C4-2B (cell line): ENCODE data around the gene EGLN2.

Source experiments
- ZFX ChIP-seq: fragments of 450-650 bp; IDR thresholded peaks from 2 replicates; pipeline ENCODE4 v1.6.1; 2017
- TF ChIP-seq, protein P1 (sequence below): fragments of 450-650 bp; conservative IDR thresholded peaks from 2 replicates; pipeline ENCODE4 v1.5.1; 2017; ENCODE audit warnings: mild to moderate bottlenecking

DNA sequence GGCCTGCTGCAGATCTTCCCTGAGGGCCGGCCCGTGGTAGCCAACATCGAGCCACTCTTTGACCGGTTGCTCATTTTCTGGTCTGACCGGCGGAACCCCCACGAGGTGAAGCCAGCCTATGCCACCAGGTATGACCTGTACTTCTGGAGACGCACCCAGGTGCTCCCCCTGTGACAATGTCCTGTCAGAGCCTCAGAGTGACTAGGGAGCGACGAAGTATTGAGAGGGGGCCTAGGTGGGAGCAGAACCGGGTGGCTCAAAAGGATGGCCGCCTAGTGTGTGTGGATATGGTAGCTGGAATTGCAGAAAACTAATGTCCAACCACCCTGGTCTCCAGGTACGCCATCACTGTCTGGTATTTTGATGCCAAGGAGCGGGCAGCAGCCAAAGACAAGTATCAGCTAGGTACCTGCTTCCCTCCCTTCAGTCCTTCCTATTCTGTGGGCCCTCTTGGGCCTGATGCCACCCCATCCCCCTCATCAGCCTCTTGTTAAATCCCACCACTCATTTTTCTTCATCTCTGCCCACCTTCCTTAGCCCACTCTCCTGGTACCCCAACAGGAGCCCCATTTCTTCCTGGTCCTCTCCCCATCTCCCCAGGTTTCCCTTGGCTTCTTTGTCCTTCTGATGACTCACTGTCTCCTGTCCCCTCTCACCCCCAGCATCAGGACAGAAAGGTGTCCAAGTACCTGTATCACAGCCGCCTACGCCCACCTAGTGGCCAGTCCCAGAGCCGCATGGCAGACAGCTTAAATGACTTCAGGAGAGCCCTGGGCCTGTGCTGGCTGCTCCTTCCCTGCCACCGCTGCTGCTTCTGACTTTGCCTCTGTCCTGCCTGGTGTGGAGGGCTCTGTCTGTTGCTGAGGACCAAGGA, 8.4 kb downstream of the EGLN2 start:
- TF ChIP-seq, protein P1, sequence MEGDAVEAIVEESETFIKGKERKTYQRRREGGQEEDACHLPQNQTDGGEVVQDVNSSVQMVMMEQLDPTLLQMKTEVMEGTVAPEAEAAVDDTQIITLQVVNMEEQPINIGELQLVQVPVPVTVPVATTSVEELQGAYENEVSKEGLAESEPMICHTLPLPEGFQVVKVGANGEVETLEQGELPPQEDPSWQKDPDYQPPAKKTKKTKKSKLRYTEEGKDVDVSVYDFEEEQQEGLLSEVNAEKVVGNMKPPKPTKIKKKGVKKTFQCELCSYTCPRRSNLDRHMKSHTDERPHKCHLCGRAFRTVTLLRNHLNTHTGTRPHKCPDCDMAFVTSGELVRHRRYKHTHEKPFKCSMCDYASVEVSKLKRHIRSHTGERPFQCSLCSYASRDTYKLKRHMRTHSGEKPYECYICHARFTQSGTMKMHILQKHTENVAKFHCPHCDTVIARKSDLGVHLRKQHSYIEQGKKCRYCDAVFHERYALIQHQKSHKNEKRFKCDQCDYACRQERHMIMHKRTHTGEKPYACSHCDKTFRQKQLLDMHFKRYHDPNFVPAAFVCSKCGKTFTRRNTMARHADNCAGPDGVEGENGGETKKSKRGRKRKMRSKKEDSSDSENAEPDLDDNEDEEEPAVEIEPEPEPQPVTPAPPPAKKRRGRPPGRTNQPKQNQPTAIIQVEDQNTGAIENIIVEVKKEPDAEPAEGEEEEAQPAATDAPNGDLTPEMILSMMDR, result no peak; the same call in 1 of the 2 replicates
- no peak for TF ChIP-seq ZFX
